GM23338 (cell line): ENCODE results near the gene VNN1. TPM values are rescaled to one million over a fixed set of nuclear protein-coding genes. Genes with fewer than 3 reads are reported as not detected.
"Not testable (repeated sequence)": the region's sequence is repeated elsewhere in the genome, so short reads cannot be mapped to it uniquely, and the experiment has no call there.

Source experiments
- ATAC-seq: fragments of 200-7000 bp; cut with Tn5 transposase; 3 replicates; pipeline ENCODE4 v1.9.1; 2020
- DNase-seq: peaks from one replicate; pipeline ENCODE4 v3.0.0-alpha.2; 2015; ENCODE audit warnings: low spot score
- H2AFZ ChIP-seq: fragments of 200-600 bp; sonication (generic); 2 replicates; pipeline ENCODE4 v1.8.0; 2016; ENCODE audit warnings: antibody characterized with exemption, mild to moderate bottlenecking, moderate library complexity
- H3F3A ChIP-seq: fragments of 200-600 bp; sonication (generic); replicated peaks from 2 replicates; pipeline ENCODE4 v1.8.0; 2017; ENCODE audit warnings: antibody characterized with exemption, mixed run types, low read depth
- H3K27ac ChIP-seq: fragments of 200-600 bp; sonication (generic); 2 replicates; pipeline ENCODE4 v1.6.1; 2016; ENCODE audit warnings: low read depth
- H3K27me3 ChIP-seq: fragments of 200-600 bp; sonication (generic); 2 replicates; pipeline ENCODE4 v1.8.0; 2016; ENCODE audit warnings: mild to moderate bottlenecking, mixed run types, moderate library complexity; ENCODE audit not compliant: insufficient read depth
- H3K36me3 ChIP-seq: fragments of 200-600 bp; sonication (generic); 2 replicates; pipeline ENCODE4 v1.8.0; 2016; ENCODE audit warnings: mild to moderate bottlenecking; ENCODE audit not compliant: insufficient read depth
- H3K4me1 ChIP-seq: fragments of 200-600 bp; sonication (generic); 2 replicates; pipeline ENCODE4 v1.8.0; 2016; ENCODE audit warnings: mild to moderate bottlenecking, moderate library complexity; ENCODE audit not compliant: insufficient read depth
- H3K4me2 ChIP-seq: fragments of 200-600 bp; sonication (generic); 2 replicates; pipeline ENCODE4 v1.7.1; 2017; ENCODE audit warnings: mixed run types
- H3K4me3 ChIP-seq: fragments of 200-600 bp; sonication (generic); 2 replicates; pipeline ENCODE4 v1.6.1; 2016; ENCODE audit warnings: mixed run types
- H3K79me2 ChIP-seq: fragments of 200-600 bp; sonication (generic); replicated peaks from 2 replicates; pipeline ENCODE4 v1.8.0; 2017; ENCODE audit warnings: mild to moderate bottlenecking; ENCODE audit not compliant: insufficient read depth
- H3K9me2 ChIP-seq: fragments of 200-600 bp; sonication (generic); 2 replicates; pipeline ENCODE4 v1.8.0; 2017; ENCODE audit not compliant: insufficient read depth
- H4K20me1 ChIP-seq: fragments of 200-600 bp; sonication (generic); replicated peaks from 2 replicates; pipeline ENCODE4 v1.8.0; 2017; ENCODE audit warnings: mild to moderate bottlenecking; ENCODE audit not compliant: insufficient read depth
- H3K27ac Mint-ChIP-seq: 2 replicates; pipeline ENCODE4 v1.8.0; 2020; ENCODE audit warnings: inconsistent platforms, mild to moderate bottlenecking, moderate library complexity, mixed read lengths
- H3K27me3 Mint-ChIP-seq: 3 replicates; pipeline ENCODE4 v1.8.0; 2022; ENCODE audit warnings: low read depth, mild to moderate bottlenecking, moderate library complexity, mixed read lengths, inconsistent platforms; ENCODE audit not compliant: insufficient read depth, poor library complexity
- H3K36me3 Mint-ChIP-seq: 3 replicates; pipeline ENCODE4 v1.8.0; 2021; ENCODE audit warnings: low read depth, mild to moderate bottlenecking, inconsistent platforms, moderate library complexity, mixed read lengths
- H3K4me1 Mint-ChIP-seq: 3 replicates; pipeline ENCODE4 v1.8.0; 2020; ENCODE audit warnings: mild to moderate bottlenecking, inconsistent platforms, mixed read lengths
- H3K4me3 Mint-ChIP-seq: 3 replicates; pipeline ENCODE4 v1.8.0; 2021; ENCODE audit warnings: moderate library complexity, mild to moderate bottlenecking, inconsistent platforms, mixed read lengths
- H3K9me3 Mint-ChIP-seq: 3 replicates; pipeline ENCODE4 v1.8.0; 2020; ENCODE audit warnings: moderate library complexity, mild to moderate bottlenecking, inconsistent platforms, mixed read lengths
- CREB1 ChIP-seq: fragments of 250-450 bp; sonication (Bioruptor Pico); IDR thresholded peaks from 2 replicates; pipeline ENCODE4 v1.5.0; 2020; ENCODE audit warnings: low read depth, mild to moderate bottlenecking, moderate library complexity
- EZH2phosphoT487 ChIP-seq: fragments of 200-600 bp; sonication (generic); IDR thresholded peaks from one replicate; pipeline ENCODE4 v1.8.1; 2018; ENCODE audit warnings: antibody characterized with exemption; ENCODE audit not compliant: unreplicated experiment
- JUNB ChIP-seq: IDR thresholded peaks from one replicate; pipeline ENCODE4 v1.6.1; 2016; ENCODE audit warnings: antibody characterized with exemption; ENCODE audit not compliant: unreplicated experiment
- POLR2AphosphoS5 ChIP-seq: IDR thresholded peaks from 2 replicates; pipeline ENCODE4 v1.6.1; 2016; ENCODE audit warnings: antibody characterized with exemption, low read depth
- STAT1 ChIP-seq: IDR thresholded peaks from one replicate; pipeline ENCODE4 v1.6.1; 2016; ENCODE audit warnings: antibody characterized with exemption; ENCODE audit not compliant: unreplicated experiment
- ZNF114 ChIP-seq: fragments of 250-450 bp; sonication (Bioruptor Pico); IDR thresholded peaks from 2 replicates; pipeline ENCODE4 v1.5.0; 2020; ENCODE audit warnings: mild to moderate bottlenecking, moderate library complexity
- ZNF331 ChIP-seq: fragments of 250-450 bp; sonication (Bioruptor Pico); IDR thresholded peaks from 2 replicates; pipeline ENCODE4 v1.5.0; 2020; ENCODE audit warnings: low read depth, mild to moderate bottlenecking, moderate library complexity
- polyA plus RNA-seq: library from polyadenylated mRNA; unstranded; fragments of >200 nt; fragmentation: Nextera tagmentation; extraction: Ambion mirVana; gene quantifications from 2 replicates; pipeline ENCODE4 v1.2.1, GENCODE V29; 2016
- total RNA-seq: library from RNA; depleted of rRNA; stranded (reverse); fragments of >200 nt; shearing (Covaris generic); gene quantifications from 2 replicates; pipeline ENCODE4 v1.2.3, GENCODE V29; 2014
- TF ChIP-seq, protein P1 (sequence below): IDR thresholded peaks from 2 replicates; pipeline ENCODE4 v1.6.1; 2016; ENCODE audit warnings: antibody characterized with exemption

Gene VNN1
- total and polyA plus RNA-seq, 2 experiments from 2014 or later, result not detected

DNA sequence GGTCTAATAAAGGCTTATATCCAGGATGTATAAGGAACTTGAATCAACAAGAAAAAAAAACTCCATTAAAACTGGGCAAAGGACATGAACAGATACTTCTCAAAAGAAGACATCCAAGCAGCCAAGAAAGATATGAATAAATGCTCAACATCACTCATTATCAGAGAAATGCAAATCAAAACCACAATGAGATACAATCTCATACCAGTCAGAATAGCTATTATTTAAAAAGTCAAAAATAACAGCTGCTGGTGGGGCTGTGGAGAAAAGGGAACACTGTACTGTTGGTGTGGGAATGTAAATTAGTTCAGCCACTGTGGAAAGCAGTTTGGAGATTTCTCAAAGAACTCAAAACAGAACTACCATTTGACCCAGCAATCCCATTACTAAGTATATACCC is 34.8 kb downstream of the VNN1 start:
- H3K4me1 ChIP-seq, H3K27ac ChIP-seq, ATAC-seq, H3K9me2 ChIP-seq, H3K27me3 Mint-ChIP-seq, H3K4me1 Mint-ChIP-seq, DNase-seq, H3K36me3 Mint-ChIP-seq, H3K79me2 ChIP-seq, H3K4me3 ChIP-seq, H3K4me2 ChIP-seq, H3K27ac Mint-ChIP-seq, H2AFZ ChIP-seq, H4K20me1 ChIP-seq, H3K27me3 ChIP-seq, H3F3A ChIP-seq, H3K9me3 Mint-ChIP-seq, H3K36me3 ChIP-seq, H3K4me3 Mint-ChIP-seq: not testable (repeated sequence)

DNA sequence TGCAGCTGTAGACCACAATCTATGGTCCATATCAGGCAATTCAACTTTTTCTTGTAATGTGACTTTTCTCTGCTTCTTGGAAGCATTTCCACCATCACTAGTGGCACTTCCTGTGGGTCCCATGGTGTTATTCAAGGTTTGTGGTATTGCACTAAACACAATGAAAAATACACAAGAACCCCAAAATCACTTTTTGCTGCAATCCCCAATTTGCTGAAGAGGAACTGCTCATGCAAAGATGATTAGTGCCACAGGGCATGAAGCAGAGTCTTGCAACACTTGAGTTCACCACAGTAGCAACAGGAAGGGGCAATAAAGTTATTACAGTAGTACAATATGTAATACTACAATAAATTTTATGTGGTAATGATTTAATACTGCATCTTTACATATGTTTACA is 38.1 kb downstream of the VNN1 start:
- DNase-seq, result no peak
- no peak for TF ChIP-seq ZNF331 (CRISPR knock-in tag)
- TF ChIP-seq, protein P1, sequence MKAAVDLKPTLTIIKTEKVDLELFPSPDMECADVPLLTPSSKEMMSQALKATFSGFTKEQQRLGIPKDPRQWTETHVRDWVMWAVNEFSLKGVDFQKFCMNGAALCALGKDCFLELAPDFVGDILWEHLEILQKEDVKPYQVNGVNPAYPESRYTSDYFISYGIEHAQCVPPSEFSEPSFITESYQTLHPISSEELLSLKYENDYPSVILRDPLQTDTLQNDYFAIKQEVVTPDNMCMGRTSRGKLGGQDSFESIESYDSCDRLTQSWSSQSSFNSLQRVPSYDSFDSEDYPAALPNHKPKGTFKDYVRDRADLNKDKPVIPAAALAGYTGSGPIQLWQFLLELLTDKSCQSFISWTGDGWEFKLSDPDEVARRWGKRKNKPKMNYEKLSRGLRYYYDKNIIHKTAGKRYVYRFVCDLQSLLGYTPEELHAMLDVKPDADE, result no peak
- H3K4me2 ChIP-seq, result no peak overlapping the region
- no peaks in the 10 kb centered on the region for H3K36me3 ChIP-seq
- Mint-ChIP-seq H3K27ac (no peak overlapping the region), H3K4me3 (no peak overlapping the region), H3K27me3 (peaks cover 3% of the 10 kb centered on the region), H3K36me3 (no peaks in the 10 kb centered on the region), H3K9me3 (no peaks in the 10 kb centered on the region), H3K4me1 (peaks cover 3% of the 10 kb centered on the region; the same call in 1 of the 3 replicates)
- H3K27me3 ChIP-seq, result no peaks in the 10 kb centered on the region
- no peaks in the 10 kb centered on the region for H3F3A ChIP-seq
- no peak overlapping the region for H2AFZ ChIP-seq
- H3K9me2 ChIP-seq, result no peaks in the 10 kb centered on the region
- no peak overlapping the region for H3K4me3 ChIP-seq
- no peaks in the 10 kb centered on the region for H3K79me2 ChIP-seq
- no peaks in the 10 kb centered on the region for H4K20me1 ChIP-seq
- ATAC-seq, result no peak
- H3K4me1 ChIP-seq, result no peaks in the 10 kb centered on the region
- H3K27ac ChIP-seq, result no peak overlapping the region

DNA sequence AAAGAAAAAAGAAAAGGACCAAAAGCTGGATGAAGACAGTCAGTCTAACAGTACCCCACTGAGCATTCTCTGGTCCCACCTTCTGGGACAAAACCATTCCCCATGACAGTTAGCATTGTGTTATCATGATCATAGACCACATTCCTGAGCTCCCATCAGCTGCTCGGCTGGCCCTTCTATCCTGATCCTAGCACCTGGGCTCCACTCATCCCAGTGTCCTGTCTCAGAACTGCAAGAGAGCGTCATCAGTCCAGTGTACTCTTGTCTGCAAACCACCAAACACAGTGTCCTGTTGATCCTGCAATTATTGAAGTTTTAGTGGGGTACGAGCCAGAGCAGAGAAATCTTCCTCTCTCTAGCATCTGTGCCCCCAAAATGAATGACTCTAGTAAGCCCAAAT is 38.9 kb downstream of the VNN1 start:
- Mint-ChIP-seq H3K4me1 (peaks cover 3% of the 10 kb centered on the region; the same call in 1 of the 3 replicates), H3K36me3 (no peaks in the 10 kb centered on the region), H3K27me3 (no peaks in the 10 kb centered on the region), H3K4me3 (no peak overlapping the region), H3K27ac (peak overlapping the region; percentile 45; the same call in 1 of the 2 replicates), H3K9me3 (no peaks in the 10 kb centered on the region)
- Histone ChIP-seq H4K20me1 (no peaks in the 10 kb centered on the region), H3K4me2 (no peak overlapping the region), H3K4me3 (no peak overlapping the region), H3K4me1 (no peaks in the 10 kb centered on the region), H3K79me2 (no peaks in the 10 kb centered on the region), H3K27me3 (no peaks in the 10 kb centered on the region), H3K27ac (no peak overlapping the region), H3K36me3 (no peaks in the 10 kb centered on the region), H3K9me2 (no peaks in the 10 kb centered on the region), H2AFZ (no peak overlapping the region; the same call in 1 of the 2 replicates), H3F3A (no peaks in the 10 kb centered on the region)
- DNase-seq (peak; percentile 27), ATAC-seq (peak; percentile 75)
- TF ChIP-seq EZH2phosphoT487 (no peak), CREB1 (no peak), STAT1 (no peak), POLR2AphosphoS5 (no peak), JUNB (no peak), ZNF114 (CRISPR knock-in tag) (no peak), ZNF331 (CRISPR knock-in tag) (no peak)
- TF ChIP-seq, protein P1, result no peak
